ENCODE measurements around the gene KIFBP.

KIFBP gene

DNA sequence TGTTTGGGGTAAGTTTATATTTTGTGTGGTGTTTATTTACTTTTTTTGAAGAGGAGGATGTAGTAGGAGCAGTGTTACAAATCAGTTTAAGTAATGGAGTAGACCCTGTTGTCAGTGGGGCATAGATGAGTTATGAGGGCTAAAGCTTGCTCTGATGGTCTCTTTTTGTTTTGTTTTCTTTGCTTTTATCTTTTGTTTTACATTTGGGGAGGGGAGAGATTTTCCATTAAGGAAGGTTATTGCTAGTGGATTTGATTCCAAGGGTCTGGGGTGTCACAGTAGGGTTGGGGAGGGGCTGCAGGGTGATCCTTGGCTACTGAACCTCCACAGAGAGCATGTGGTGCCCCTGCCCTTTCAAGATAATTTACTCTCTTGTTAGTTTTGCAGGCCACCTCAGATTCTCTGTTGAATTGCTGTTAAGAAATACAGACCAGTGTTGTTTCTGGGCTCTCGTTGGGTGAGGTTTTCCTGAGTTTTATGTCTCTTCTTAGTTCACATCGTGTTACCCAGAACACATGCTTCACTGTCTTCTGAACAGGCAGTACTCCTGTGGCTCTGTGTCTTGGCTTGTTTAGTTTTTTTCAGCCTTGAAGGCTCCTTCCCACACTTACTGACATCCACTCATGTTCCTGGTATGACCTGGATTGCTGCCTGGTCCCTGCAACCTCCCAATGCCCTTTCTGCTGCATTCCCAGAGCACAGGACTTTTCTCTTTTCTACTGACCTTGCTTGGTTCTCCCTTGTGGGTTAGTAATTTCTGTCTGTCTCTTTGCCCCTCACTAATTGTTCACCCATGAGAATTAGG is 4.2 kb downstream of the KIFBP start:
- H3K4me1 Mint-ChIP-seq: peaks cover 61% of the 10 kb centered on the region
- no peak for DNase-seq
- H3K36me3 Mint-ChIP-seq (ENCODE audit: low read depth): peaks cover 7% of the 10 kb centered on the region
- H3K4me3 Mint-ChIP-seq: peak overlapping the region; percentile 59
- H3K27me3 Mint-ChIP-seq (ENCODE audit: low read depth, poor library complexity): no peaks in the 10 kb centered on the region
- TF ChIP-seq, protein P1, sequence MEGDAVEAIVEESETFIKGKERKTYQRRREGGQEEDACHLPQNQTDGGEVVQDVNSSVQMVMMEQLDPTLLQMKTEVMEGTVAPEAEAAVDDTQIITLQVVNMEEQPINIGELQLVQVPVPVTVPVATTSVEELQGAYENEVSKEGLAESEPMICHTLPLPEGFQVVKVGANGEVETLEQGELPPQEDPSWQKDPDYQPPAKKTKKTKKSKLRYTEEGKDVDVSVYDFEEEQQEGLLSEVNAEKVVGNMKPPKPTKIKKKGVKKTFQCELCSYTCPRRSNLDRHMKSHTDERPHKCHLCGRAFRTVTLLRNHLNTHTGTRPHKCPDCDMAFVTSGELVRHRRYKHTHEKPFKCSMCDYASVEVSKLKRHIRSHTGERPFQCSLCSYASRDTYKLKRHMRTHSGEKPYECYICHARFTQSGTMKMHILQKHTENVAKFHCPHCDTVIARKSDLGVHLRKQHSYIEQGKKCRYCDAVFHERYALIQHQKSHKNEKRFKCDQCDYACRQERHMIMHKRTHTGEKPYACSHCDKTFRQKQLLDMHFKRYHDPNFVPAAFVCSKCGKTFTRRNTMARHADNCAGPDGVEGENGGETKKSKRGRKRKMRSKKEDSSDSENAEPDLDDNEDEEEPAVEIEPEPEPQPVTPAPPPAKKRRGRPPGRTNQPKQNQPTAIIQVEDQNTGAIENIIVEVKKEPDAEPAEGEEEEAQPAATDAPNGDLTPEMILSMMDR (IDR thresholded peaks at IDR 0.05): no peak
- H3K27ac Mint-ChIP-seq: peak overlapping the region; percentile 85
- no peaks in the 10 kb centered on the region for H3K9me3 Mint-ChIP-seq

DNA sequence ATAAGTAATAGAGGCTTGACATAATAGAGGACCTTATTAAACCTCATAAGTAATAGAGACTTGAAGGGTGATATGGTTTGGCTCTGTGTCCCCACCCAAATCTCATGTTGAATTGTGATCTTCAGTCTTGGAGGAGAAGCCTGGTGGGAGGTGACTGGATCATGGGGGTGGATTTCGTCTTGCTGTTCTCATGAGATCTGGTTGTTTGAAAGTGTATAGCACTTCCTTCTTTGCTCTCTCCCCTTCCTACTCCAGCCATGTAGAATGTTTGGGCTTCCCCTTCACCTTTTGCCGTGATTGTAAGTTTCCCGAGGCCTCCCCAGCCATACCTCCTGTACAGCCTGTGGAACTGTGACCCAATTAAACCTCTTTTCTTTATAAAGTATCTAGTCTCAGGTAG is 8.6 kb downstream of the KIFBP start:
- Mint-ChIP-seq H3K9me3 (no peaks in the 10 kb centered on the region), H3K27me3 (ENCODE audit: low read depth, poor library complexity) (no peaks in the 10 kb centered on the region), H3K36me3 (ENCODE audit: low read depth) (peaks cover 17% of the 10 kb centered on the region), H3K4me3 (no peak overlapping the region), H3K4me1 (peaks cover 23% of the 10 kb centered on the region), H3K27ac (no peak overlapping the region)
- no peak for DNase-seq
- TF ChIP-seq, protein P1 (IDR thresholded peaks at IDR 0.05): no peak

DNA sequence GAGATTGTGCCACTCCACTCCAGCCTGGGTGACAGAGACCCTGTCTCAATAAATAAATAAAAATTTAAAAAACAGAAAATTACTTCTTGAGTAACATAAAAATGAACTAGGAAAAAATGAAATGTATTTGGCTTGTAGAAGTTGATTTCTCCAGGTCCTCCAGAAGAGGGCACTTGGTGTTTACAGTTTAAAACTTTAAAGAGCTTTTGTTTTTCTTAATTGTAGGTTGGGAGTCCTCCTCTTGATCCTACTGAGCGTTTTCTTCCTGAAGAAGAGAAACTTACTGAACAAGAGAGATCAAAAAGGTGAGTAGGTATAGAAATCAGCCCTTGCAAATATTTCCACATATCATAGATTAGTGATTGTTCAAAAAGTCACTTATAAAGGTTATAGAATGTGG is 16.2 kb downstream of the KIFBP start:
- Mint-ChIP-seq H3K4me3 (no peak overlapping the region), H3K36me3 (ENCODE audit: low read depth) (peaks cover 14% of the 10 kb centered on the region), H3K9me3 (no peaks in the 10 kb centered on the region), H3K27me3 (ENCODE audit: low read depth, poor library complexity) (no peaks in the 10 kb centered on the region), H3K4me1 (no peaks in the 10 kb centered on the region), H3K27ac (no peak overlapping the region)
- TF ChIP-seq, protein P1 (IDR thresholded peaks at IDR 0.05): no peak
- DNase-seq: no peak

DNA sequence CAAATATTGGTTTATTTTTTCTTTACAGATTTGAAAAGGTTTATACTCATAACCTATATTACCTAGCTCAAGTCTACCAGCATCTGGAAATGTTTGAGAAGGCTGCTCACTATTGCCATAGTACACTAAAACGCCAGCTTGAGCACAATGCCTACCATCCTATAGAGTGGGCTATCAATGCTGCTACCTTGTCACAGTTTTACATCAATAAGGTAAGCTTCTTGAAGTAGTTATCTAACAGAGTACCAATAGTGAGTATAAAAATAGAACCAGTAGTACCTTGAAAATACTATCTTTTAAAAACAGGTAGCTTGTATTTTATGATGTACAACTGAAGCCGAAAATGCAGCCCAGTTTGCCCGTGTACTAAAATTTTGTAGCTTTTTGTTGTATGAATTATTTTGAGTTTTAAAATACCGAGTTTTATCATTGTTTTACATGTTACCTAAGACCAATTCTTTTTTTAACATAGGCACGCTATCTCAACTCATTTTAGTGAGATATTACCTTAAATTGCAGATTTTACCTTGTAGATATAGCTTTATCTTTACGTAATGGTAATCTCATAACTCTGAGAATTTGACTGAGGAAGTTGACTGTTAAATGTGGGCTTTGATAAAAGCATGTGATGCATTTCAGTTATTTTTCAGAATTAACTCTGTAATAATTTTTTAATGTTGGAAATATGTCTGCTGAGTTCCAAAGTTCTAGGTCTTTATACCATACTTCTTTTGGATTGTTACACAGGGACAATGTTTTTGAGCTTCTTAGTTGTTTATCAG is 17.3 kb downstream of the KIFBP start:
- no peaks in the 10 kb centered on the region for H3K27me3 Mint-ChIP-seq (ENCODE audit: low read depth, poor library complexity)
- H3K4me1 Mint-ChIP-seq: no peaks in the 10 kb centered on the region
- H3K36me3 Mint-ChIP-seq (ENCODE audit: low read depth): peaks cover 22% of the 10 kb centered on the region
- H3K4me3 Mint-ChIP-seq: no peak overlapping the region
- TF ChIP-seq, protein P1 (IDR thresholded peaks at IDR 0.05): no peak
- H3K27ac Mint-ChIP-seq: no peak overlapping the region
- H3K9me3 Mint-ChIP-seq: no peaks in the 10 kb centered on the region
- DNase-seq: no peak

DNA sequence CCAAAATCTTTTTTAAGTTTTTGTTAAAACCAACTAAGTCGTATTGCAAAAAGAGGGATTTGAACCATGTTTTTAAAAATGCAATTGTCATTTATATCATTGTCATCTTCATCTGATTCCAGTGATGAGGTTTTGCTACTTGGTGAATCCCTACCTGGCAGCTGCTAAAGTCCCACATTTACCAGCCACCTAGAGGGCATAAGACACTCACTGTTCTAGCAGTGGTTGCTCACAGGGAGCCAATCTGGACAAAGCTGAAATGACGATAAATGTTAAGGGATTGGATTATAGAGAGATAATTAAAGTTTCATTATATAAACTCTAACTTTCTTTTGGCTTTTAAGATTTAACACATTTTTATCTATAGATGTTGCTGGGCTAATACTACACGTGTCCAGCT is 18.7 kb downstream of the KIFBP start:
- Mint-ChIP-seq H3K27me3 (ENCODE audit: low read depth, poor library complexity) (no peaks in the 10 kb centered on the region), H3K36me3 (ENCODE audit: low read depth) (peaks cover 25% of the 10 kb centered on the region), H3K27ac (no peak overlapping the region), H3K4me3 (no peak overlapping the region), H3K9me3 (no peaks in the 10 kb centered on the region), H3K4me1 (no peaks in the 10 kb centered on the region)
- no peak for DNase-seq
- TF ChIP-seq, protein P1 (IDR thresholded peaks at IDR 0.05): no peak

All from nephron progenitor cell (in vitro differentiated cells).